ENCODE data around the gene GRIK4. TPM values are rescaled to one million over a fixed set of nuclear protein-coding genes. Genes with fewer than 3 reads are reported as not detected.

Gene GRIK4
- total and polyA plus RNA-seq, 9 of the 15 experiments (the other 6 are each of a cell fraction or from before 2014, with no cell fraction given), result not detected

DNA sequence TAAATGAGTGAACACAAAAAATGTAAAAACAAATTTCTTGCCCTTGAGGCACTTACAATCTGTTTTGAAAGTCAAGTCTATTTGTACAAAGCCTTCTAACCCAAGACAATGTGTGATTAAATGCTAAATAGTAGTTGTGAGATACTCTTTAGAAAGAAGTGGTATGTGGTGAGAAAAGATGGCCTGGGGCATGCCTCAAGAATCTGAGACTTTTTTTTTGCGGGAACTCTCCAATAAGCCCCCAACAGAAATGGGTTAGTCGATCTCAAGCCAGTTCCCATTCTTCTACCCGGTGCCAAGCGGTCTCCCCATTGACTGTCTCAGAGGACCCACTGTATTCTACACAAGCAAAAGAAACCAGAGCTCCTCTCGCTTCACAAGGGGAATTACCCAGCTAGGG is 485.4 kb downstream of the GRIK4 start:
- ChIA-PET POLR2A (interaction anchor here (0.6 kb wide), 1 partner anchor 577 kb away, joined by 3 read pairs; no protein-coding TSS in a partner anchor), CTCF (ENCODE audit: low intra/inter-chr PET ratio) (no interaction called here)
- intact Hi-C loops (cut with micrococcal nuclease) (no loop called here), in situ Hi-C loops (cut with MboI) (no loop called here)
- Histone ChIP-seq H3K9me1 (ENCODE audit: control insufficient read depth, insufficient read depth, low read length) (no peaks in the 10 kb centered on the region), H3K27ac (ENCODE audit: extremely low read depth, low read depth, low read length) (no peak overlapping the region), H2AFZ (ENCODE audit: low read depth, low read length) (no peak overlapping the region), H3K9ac (ENCODE audit: insufficient read depth in 1 of 2, low read depth in 2 of 2, low read length in 2 of 2) (no peak overlapping the region), H3K4me2 (ENCODE audit: insufficient read depth, low read length) (no peak overlapping the region), H3K9me3 (replicated peaks; ENCODE audit: control insufficient read depth, insufficient read depth, low read depth, low read length) (no peaks in the 10 kb centered on the region), H3K36me3 (ENCODE audit: control insufficient read depth, insufficient read depth, low read length) (no peaks in the 10 kb centered on the region), H4K20me1 (replicated peaks; ENCODE audit: control insufficient read depth, insufficient read depth, low read length) (no peaks in the 10 kb centered on the region), H3K4me3 (no peak overlapping the region), H3K4me1 (replicated peaks in 1 of 2; ENCODE audit: control insufficient read depth in 2 of 2, insufficient read depth in 2 of 2, low read length in 2 of 2) (no peaks in the 10 kb centered on the region), H3K27me3 (ENCODE audit: control insufficient read depth in 2 of 2, insufficient read depth in 2 of 2, low read length in 2 of 2) (peaks cover 2 to 6% of the 10 kb centered on the region in 2 experiments; a peak in 1 of 5 replicates), H3K79me2 (ENCODE audit: control insufficient read depth, insufficient read depth, low read length) (no peaks in the 10 kb centered on the region)
- TF ChIP-seq ZFX (CRISPR knock-in tag; IDR thresholded peaks at IDR 0.05) (no peak), KLF6 (CRISPR knock-in tag; IDR thresholded peaks at IDR 0.05; ENCODE audit: borderline replicate concordance) (no peak), ZNF696 (CRISPR knock-in tag; conservative IDR thresholded peaks at IDR 0.05) (no peak), PRPF4 (IDR thresholded peaks at IDR 0.05; ENCODE audit: insufficient read depth, low read depth, low read length, poor library complexity, severe bottlenecking) (no peak), CC2D1A (IDR thresholded peaks at IDR 0.05) (no peak), GTF2E2 (tag; IDR thresholded peaks at IDR 0.05) (no peak), RBFOX2 (IDR thresholded peaks at IDR 0.05; ENCODE audit: low read depth, low read length) (no peak), ZSCAN29 (IDR thresholded peaks at IDR 0.05) (no peak), TFAM (CRISPR knock-in tag; conservative IDR thresholded peaks at IDR 0.05) (no peak), CBX1 (IDR thresholded peaks at IDR 0.05; ENCODE audit: low read depth) (no peak)
- TF ChIP-seq, protein P1, sequence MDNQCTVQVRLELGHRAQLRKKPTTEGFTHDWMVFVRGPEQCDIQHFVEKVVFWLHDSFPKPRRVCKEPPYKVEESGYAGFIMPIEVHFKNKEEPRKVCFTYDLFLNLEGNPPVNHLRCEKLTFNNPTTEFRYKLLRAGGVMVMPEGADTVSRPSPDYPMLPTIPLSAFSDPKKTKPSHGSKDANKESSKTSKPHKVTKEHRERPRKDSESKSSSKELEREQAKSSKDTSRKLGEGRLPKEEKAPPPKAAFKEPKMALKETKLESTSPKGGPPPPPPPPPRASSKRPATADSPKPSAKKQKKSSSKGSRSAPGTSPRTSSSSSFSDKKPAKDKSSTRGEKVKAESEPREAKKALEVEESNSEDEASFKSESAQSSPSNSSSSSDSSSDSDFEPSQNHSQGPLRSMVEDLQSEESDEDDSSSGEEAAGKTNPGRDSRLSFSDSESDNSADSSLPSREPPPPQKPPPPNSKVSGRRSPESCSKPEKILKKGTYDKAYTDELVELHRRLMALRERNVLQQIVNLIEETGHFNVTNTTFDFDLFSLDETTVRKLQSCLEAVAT (IDR thresholded peaks at IDR 0.05), result no peak
- TF ChIP-seq, protein P2, sequence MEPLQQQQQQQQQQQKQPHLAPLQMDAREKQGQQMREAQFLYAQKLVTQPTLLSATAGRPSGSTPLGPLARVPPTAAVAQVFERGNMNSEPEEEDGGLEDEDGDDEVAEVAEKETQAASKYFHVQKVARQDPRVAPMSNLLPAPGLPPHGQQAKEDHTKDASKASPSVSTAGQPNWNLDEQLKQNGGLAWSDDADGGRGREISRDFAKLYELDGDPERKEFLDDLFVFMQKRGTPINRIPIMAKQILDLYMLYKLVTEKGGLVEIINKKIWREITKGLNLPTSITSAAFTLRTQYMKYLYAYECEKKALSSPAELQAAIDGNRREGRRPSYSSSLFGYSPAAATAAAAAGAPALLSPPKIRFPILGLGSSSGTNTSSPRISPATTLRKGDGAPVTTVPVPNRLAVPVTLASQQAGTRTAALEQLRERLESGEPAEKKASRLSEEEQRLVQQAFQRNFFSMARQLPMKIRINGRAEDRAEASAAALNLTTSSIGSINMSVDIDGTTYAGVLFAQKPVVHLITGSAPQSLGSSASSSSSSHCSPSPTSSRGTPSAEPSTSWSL (CRISPR knock-in tag; IDR thresholded peaks at IDR 0.05; ENCODE audit: borderline replicate concordance), result no peak
- TF ChIP-seq, protein P3, sequence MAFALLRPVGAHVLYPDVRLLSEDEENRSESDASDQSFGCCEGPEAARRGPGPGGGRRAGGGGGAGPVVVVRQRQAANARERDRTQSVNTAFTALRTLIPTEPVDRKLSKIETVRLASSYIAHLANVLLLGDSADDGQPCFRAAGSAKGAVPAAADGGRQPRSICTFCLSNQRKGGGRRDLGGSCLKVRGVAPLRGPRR (CRISPR knock-in tag; IDR thresholded peaks at IDR 0.05), result no peak
- TF ChIP-seq, protein P4, sequence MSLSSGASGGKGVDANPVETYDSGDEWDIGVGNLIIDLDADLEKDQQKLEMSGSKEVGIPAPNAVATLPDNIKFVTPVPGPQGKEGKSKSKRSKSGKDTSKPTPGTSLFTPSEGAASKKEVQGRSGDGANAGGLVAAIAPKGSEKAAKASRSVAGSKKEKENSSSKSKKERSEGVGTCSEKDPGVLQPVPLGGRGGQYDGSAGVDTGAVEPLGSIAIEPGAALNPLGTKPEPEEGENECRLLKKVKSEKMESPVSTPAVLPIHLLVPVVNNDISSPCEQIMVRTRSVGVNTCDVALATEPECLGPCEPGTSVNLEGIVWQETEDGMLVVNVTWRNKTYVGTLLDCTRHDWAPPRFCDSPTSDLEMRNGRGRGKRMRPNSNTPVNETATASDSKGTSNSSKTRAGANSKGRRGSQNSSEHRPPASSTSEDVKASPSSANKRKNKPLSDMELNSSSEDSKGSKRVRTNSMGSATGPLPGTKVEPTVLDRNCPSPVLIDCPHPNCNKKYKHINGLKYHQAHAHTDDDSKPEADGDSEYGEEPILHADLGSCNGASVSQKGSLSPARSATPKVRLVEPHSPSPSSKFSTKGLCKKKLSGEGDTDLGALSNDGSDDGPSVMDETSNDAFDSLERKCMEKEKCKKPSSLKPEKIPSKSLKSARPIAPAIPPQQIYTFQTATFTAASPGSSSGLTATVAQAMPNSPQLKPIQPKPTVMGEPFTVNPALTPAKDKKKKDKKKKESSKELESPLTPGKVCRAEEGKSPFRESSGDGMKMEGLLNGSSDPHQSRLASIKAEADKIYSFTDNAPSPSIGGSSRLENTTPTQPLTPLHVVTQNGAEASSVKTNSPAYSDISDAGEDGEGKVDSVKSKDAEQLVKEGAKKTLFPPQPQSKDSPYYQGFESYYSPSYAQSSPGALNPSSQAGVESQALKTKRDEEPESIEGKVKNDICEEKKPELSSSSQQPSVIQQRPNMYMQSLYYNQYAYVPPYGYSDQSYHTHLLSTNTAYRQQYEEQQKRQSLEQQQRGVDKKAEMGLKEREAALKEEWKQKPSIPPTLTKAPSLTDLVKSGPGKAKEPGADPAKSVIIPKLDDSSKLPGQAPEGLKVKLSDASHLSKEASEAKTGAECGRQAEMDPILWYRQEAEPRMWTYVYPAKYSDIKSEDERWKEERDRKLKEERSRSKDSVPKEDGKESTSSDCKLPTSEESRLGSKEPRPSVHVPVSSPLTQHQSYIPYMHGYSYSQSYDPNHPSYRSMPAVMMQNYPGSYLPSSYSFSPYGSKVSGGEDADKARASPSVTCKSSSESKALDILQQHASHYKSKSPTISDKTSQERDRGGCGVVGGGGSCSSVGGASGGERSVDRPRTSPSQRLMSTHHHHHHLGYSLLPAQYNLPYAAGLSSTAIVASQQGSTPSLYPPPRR (CRISPR knock-in tag; IDR thresholded peaks at IDR 0.05; ENCODE audit: borderline replicate concordance), result no peak
- WGBS (ENCODE audit: insufficient coverage, low coverage, missing lambda C conversion rate), result 0% methylated on average over 5 of the region's 5 CpGs
- DNase-seq (ENCODE audit: extremely low read depth in 1 of 4, low spot score in 3 of 4) (no peak), ATAC-seq (no peak), FAIRE-seq (no peak)
- BruUV-seq (replicated peaks), result no TSS peak

Data from K562 (cell line).